NCI-H1436 (cell line): ENCODE measurements around the gene LSM2.
"Not testable (repeated sequence)": the region's sequence is repeated elsewhere in the genome, so short reads cannot be mapped to it uniquely, and the experiment has no call there.

Experiments
- DNase-seq: peaks from one replicate; lab custom pipeline; 2025; lab: John Stamatoyannopoulos, UW

Gene LSM2

GRCh38 chr6:31797588-31797987 is 9.2 kb downstream of the LSM2 start:
- no peak for DNase-seq

DNA sequence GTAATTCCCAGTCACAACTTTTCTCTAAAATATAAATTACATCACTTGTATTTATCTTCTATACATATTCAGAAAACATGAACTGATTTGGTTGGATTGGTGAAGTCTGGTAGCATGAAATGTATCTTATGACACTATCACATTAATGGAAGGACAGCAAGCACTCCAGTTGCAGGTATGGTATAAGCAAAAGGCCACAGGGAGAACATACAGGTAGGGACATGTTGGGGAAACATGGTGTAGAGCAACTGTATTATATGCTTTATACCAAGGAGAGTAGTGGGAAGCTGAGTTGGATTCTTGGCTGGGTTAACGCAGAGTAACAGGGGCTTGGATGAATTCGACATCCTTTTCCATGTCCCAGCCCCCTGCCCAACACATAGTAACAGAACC is 9.8 kb downstream of the LSM2 start:
- no peak for DNase-seq

DNA sequence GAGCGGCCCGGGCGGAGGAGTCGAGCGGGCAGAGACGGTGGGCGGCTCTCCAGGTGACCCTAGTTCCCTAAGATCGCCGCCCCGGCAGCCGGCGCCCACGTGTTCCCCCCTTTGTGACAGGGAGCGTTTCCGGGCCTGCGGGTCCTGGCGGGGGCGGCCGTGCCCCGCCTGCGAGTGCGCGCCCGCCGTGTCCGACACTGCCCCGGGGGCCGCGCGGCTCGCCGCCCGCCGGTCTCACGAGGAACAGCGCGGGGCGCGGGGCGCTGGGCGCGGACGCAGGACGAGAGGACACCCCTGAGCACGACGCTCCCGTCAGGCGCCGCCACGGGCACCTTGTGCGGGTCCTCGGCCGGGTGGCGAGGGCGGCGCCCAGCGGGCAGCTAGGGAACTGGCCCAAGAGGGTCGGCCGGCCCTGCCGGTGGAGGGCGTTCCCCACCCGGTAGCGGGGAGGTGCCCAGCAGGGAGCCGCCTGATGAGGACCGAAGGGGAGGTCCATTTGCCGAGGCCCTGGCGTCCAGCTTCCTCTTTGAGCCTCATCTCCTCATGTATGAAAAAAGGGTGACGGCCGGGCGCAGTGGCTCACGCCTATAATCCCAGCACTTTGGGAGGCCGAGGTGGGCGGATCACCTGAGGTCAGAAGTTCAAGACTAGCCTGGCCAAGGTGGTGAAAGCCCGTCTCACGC is 11.0 kb downstream of the LSM2 start, which contains the start of gene VARS1:
Gene VARS1 (minus strand): TSS at position 137 of the 683 bp plus-strand sequence. CDS start 535 bp downstream, outside the sequence.
- DNase-seq, result peak; percentile 79

- no peak for DNase-seq
Measured at GRCh38 chr6:31794866-31795615, 11.7 kb downstream of the LSM2 start.

- DNase-seq, result no peak
Measured at GRCh38 chr6:31794294-31794865, 12.4 kb downstream of the LSM2 start.

GRCh38 chr6:31793927-31794245 is 12.9 kb downstream of the LSM2 start:
- not testable (repeated sequence) for DNase-seq

- DNase-seq, result no peak
Measured at GRCh38 chr6:31792761-31793171, 14.0 kb downstream of the LSM2 start.

GRCh38 chr6:31792090-31792374 is 14.7 kb downstream of the LSM2 start:
- DNase-seq, result no peak

- peak; percentile 23 for DNase-seq
Measured at GRCh38 chr6:31791324-31792089, 15.3 kb downstream of the LSM2 start.

DNA sequence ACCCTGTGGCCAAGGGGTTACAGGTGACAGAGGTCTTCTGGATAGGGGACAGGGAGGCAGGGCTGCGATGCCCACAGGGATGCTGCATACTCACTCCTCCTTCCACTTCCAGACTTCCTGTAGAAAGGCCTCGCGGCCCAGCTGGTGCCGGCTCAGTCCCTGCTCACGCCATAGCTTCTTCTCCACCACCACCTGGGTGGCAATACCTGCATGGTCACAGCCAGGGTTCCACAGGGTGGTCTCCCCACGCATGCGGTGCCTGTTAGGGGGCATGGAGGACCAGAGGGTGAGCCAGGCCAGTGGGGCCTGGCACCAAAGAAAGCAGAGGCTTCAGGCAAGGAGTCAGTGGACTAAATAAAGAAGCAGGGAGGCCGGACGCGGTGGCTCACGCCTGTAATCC is 21.3 kb downstream of the LSM2 start:
- no peak for DNase-seq

GRCh38 chr6:31784098-31784925 is 22.5 kb downstream of the LSM2 start:
- DNase-seq, result no peak

DNA sequence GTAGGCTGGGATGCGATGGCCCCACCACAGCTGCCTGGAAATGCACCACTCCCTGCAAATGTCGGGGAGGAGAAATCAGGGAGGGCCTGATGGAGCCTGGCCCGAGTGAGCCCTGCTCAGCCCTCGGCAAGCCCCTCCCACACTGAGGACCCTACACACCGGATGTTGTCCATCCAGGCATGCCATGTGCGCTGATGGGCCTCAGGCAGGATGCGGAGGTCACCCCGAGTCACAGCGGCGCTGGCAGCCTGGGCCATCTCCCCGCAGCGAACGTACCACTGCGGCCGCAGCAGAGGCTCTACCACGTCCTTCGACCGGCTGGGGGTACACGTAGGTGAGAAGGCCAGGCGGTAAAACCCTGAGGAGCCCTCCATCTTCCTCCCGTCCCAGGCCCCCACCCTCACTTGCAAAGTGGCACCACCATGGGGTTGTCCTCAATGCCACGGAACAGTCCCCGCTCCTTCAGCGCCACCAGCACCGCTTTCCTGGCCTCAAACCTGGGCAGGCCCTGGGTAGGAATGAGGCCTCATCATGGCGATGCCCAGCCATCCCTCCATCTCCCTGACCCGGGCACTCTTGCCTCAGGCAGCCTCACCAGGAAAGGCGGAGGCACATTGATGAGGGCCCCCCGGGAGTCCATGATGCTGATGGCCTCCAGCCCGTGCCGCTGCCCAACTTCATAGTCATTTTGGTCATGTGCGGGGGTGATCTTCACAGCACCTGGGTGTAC is 24.5 kb downstream of the LSM2 start:
- no peak for DNase-seq

- no peak for DNase-seq
Measured at GRCh38 chr6:31781244-31782125, 25.3 kb downstream of the LSM2 start.

- no peak for DNase-seq
Measured at GRCh38 chr6:31780507-31781243, 26.1 kb downstream of the LSM2 start.

- DNase-seq, result no peak
Measured at GRCh38 chr6:31779908-31780307, 26.9 kb downstream of the LSM2 start.

GRCh38 chr6:31778999-31779885 is 27.5 kb downstream of the LSM2 start:
- no peak for DNase-seq

DNA sequence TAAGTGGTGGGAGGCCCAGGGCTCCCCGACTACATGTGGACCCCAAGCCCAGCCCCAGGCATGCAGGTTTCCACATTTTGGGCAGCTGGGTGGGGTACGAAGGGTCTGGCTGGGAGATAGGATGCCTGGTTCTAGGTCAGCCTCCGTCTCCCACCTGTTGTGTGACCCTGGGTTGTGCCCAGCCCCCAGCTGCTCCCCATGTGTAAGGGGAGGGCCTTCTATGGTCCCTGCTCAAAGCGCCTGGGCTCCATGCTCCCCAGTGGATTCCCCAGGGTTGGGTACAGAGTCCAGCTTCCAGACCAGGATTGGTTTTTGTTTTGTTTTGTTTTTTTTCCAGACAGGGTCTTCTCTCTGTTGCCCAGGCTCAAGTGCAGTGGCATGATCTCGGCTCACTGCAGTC is 28.6 kb downstream of the LSM2 start:
- DNase-seq, result no peak

- DNase-seq, result no peak
Measured at GRCh38 chr6:31777667-31778050, 29.1 kb downstream of the LSM2 start.
